ENCODE measurements around the gene FLT3. TPM values are rescaled to one million over a fixed set of nuclear protein-coding genes. Genes with fewer than 3 reads are reported as not detected.

FLT3 gene
- polyA plus RNA-seq, 1 of the 3 experiments (the other 2 are of a cell fraction) = not detected

- Histone ChIP-seq H3K36me3 (replicated peaks in 1 of 2; ENCODE audit: control insufficient read depth in 1 of 2, insufficient read depth in 2 of 2, low read length in 1 of 2) (no peaks in the 10 kb centered on the region), H3K27ac (ENCODE audit: low read depth in 2 of 2, low read length in 1 of 2) (no peak overlapping the region), H3K4me1 (ENCODE audit: control insufficient read depth in 1 of 2, insufficient read depth in 2 of 2, low read depth in 1 of 2, low read length in 1 of 2) (no peaks in the 10 kb centered on the region), H3K79me2 (ENCODE audit: insufficient read depth) (no peaks in the 10 kb centered on the region), H3K9me3 (no peaks in the 10 kb centered on the region), H3F3A (replicated peaks; ENCODE audit: insufficient read depth) (no peaks in the 10 kb centered on the region), H2AFZ (ENCODE audit: low read depth) (no peak overlapping the region), H3K9me2 (no peaks in the 10 kb centered on the region), H3K4me2 (no peak overlapping the region), H4K20me1 (ENCODE audit: insufficient read depth) (no peaks in the 10 kb centered on the region), H3K9ac (no peak overlapping the region), H3K27me3 (ENCODE audit: insufficient read depth) (peaks cover 97% of the 10 kb centered on the region), H3K4me3 (ENCODE audit: low read depth in 2 of 2, low read length in 1 of 2) (no peak overlapping the region)
- peak; percentile 14 for DNase-seq
- CTCF ChIA-PET = interaction anchor here (0.9 to 4.2 kb wide), 5 partner anchors 11 to 612 kb away, joined by 3 to 15 read pairs (median 10); no protein-coding TSS in a partner anchor
- POLR2A ChIA-PET = no interaction called here
- 5% methylated on average over 6 of the region's 7 CpGs for WGBS (ENCODE audit: low lambda C conversion rate)
- TF ChIP-seq USF2 (IDR thresholded peaks at IDR 0.05; ENCODE audit: borderline replicate concordance, low read depth, low read length) = no peak
- TF ChIP-seq SMC3 (IDR thresholded peaks at IDR 0.05; ENCODE audit: low read depth, low read length) = no peak
- no peak for TF ChIP-seq RXRA (IDR thresholded peaks at IDR 0.05; ENCODE audit: borderline replicate concordance, low read depth)
- TF ChIP-seq RFX5 (IDR thresholded peaks at IDR 0.05; ENCODE audit: low read length) = no peak
- no peak for TF ChIP-seq TEAD4 (IDR thresholded peaks at IDR 0.05; ENCODE audit: borderline replicate concordance, insufficient read depth)
- TF ChIP-seq YY1 (IDR thresholded peaks at IDR 0.05; ENCODE audit: low read depth) = no peak
- TF ChIP-seq RAD21 (IDR thresholded peaks at IDR 0.05; ENCODE audit: low read length) = no peak
- no peak for TF ChIP-seq MXI1 (IDR thresholded peaks at IDR 0.05; ENCODE audit: low read depth, low read length)
- TF ChIP-seq GATA2 (CRISPR knock-in tag; IDR thresholded peaks at IDR 0.05) = no peak
- no peak for TF ChIP-seq RCOR1 (IDR thresholded peaks at IDR 0.05; ENCODE audit: low read length)
- TF ChIP-seq IRF3 (IDR thresholded peaks at IDR 0.05; ENCODE audit: low read depth, low read length) = no peak
- TF ChIP-seq USF1 (IDR thresholded peaks at IDR 0.05; ENCODE audit: borderline replicate concordance, low read depth) = no peak
- TF ChIP-seq EP300 (IDR thresholded peaks at IDR 0.05; ENCODE audit: borderline replicate concordance in 1 of 2, low read depth in 1 of 2, low read length in 1 of 2) = no peak
Observed at GRCh38 chr13:27973961-27974662, 126.3 kb downstream of the FLT3 start.

- H3K4me1 ChIP-seq (ENCODE audit: control insufficient read depth in 1 of 2, insufficient read depth in 2 of 2, low read depth in 1 of 2, low read length in 1 of 2) = no peaks in the 10 kb centered on the region
- no peak overlapping the region for H3K9ac ChIP-seq
- H3K27me3 ChIP-seq (ENCODE audit: insufficient read depth) = peaks cover 97% of the 10 kb centered on the region
- no peak overlapping the region for H3K4me2 ChIP-seq
- H3K27ac ChIP-seq (ENCODE audit: low read depth in 2 of 2, low read length in 1 of 2) = no peak overlapping the region
- H3K4me3 ChIP-seq (ENCODE audit: low read depth in 2 of 2, low read length in 1 of 2) = no peak overlapping the region
- H3K79me2 ChIP-seq (ENCODE audit: insufficient read depth) = no peaks in the 10 kb centered on the region
- CTCF ChIA-PET = interaction anchor here (1.0 to 4.2 kb wide), 6 partner anchors 10 to 611 kb away, joined by 3 to 15 read pairs (median 4); no protein-coding TSS in a partner anchor
- no CpG with 5 or more reads among the region's 5 CpGs for WGBS (ENCODE audit: low lambda C conversion rate)
- POLR2A ChIA-PET = no interaction called here
- TF ChIP-seq TAF1 (IDR thresholded peaks at IDR 0.05; ENCODE audit: borderline replicate concordance, low read depth, low read length) (no peak), PBX3 (IDR thresholded peaks at IDR 0.05) (no peak), RCOR1 (IDR thresholded peaks at IDR 0.05; ENCODE audit: low read length) (no peak), GABPA (IDR thresholded peaks at IDR 0.05; ENCODE audit: low read depth) (no peak), MAX (IDR thresholded peaks at IDR 0.05; ENCODE audit: low read depth) (no peak), JUND (IDR thresholded peaks at IDR 0.05) (no peak)
- H3K9me3 ChIP-seq = no peaks in the 10 kb centered on the region
- no peak for DNase-seq
- H3F3A ChIP-seq (replicated peaks; ENCODE audit: insufficient read depth) = no peaks in the 10 kb centered on the region
- H3K9me2 ChIP-seq = no peaks in the 10 kb centered on the region
- H2AFZ ChIP-seq (ENCODE audit: low read depth) = no peak overlapping the region
- no peaks in the 10 kb centered on the region for H4K20me1 ChIP-seq (ENCODE audit: insufficient read depth)
- no peaks in the 10 kb centered on the region for H3K36me3 ChIP-seq (replicated peaks in 1 of 2; ENCODE audit: control insufficient read depth in 1 of 2, insufficient read depth in 2 of 2, low read length in 1 of 2)
Observed at GRCh38 chr13:27973291-27973690, 127.1 kb downstream of the FLT3 start.
